IPS-18c (cell line): ENCODE results near the gene DPF3.
"Not testable (repeated sequence)": the region's sequence is repeated elsewhere in the genome, so short reads cannot be mapped to it uniquely, and the experiment has no call there.

Experiments used
- H3K4me3 ChIP-seq: 2 replicates; pipeline ENCODE4 v1.7.0; 2013; ENCODE audit warnings: low read depth, mild to moderate bottlenecking, low read length, moderate library complexity; ENCODE audit not compliant: insufficient read depth
- H3K9me3 ChIP-seq: one replicate; pipeline ENCODE4 v1.6.1; 2013; ENCODE audit warnings: mild to moderate bottlenecking, low read length, moderate library complexity; ENCODE audit not compliant: control insufficient read depth, insufficient read depth

The DPF3 gene

GRCh38 chr14:72751276-72752033, 142.4 kb downstream of the DPF3 start:
- Histone ChIP-seq H3K9me3 (peaks cover 3% of the 10 kb centered on the region), H3K4me3 (no peak overlapping the region)

GRCh38 chr14:72748921-72749320, 145.0 kb downstream of the DPF3 start:
- not testable (repeated sequence) for H3K4me3 ChIP-seq, H3K9me3 ChIP-seq

GRCh38 chr14:72747652-72748051, 146.2 kb downstream of the DPF3 start:
- H3K9me3 ChIP-seq, result peaks cover 3% of the 10 kb centered on the region
- H3K4me3 ChIP-seq, result no peak overlapping the region

GRCh38 chr14:72745991-72746980, 147.6 kb downstream of the DPF3 start:
- Histone ChIP-seq H3K4me3 (no peak overlapping the region), H3K9me3 (peaks cover 3% of the 10 kb centered on the region)

GRCh38 chr14:72745546-72745945, 148.4 kb downstream of the DPF3 start:
- Histone ChIP-seq H3K9me3 (peaks cover 3% of the 10 kb centered on the region), H3K4me3 (no peak overlapping the region)

GRCh38 chr14:72744416-72745120, 149.3 kb downstream of the DPF3 start:
- no peak overlapping the region for H3K4me3 ChIP-seq
- H3K9me3 ChIP-seq, result peaks cover 3% of the 10 kb centered on the region

GRCh38 chr14:72743626-72744025, 150.3 kb downstream of the DPF3 start:
- H3K4me3 ChIP-seq, result no peak overlapping the region
- H3K9me3 ChIP-seq, result no peaks in the 10 kb centered on the region

- H3K4me3 ChIP-seq, result no peak overlapping the region
- no peaks in the 10 kb centered on the region for H3K9me3 ChIP-seq
Observed at GRCh38 chr14:72742838-72743195, 151.1 kb downstream of the DPF3 start.

GRCh38 chr14:72742118-72742837, 151.6 kb downstream of the DPF3 start:
- no peak overlapping the region for H3K4me3 ChIP-seq
- H3K9me3 ChIP-seq, result no peaks in the 10 kb centered on the region

- Histone ChIP-seq H3K4me3 (no peak overlapping the region), H3K9me3 (no peaks in the 10 kb centered on the region)
Observed at GRCh38 chr14:72741826-72742117, 152.1 kb downstream of the DPF3 start.

- no peak overlapping the region for H3K4me3 ChIP-seq
- no peaks in the 10 kb centered on the region for H3K9me3 ChIP-seq
Observed at GRCh38 chr14:72740966-72741825, 152.7 kb downstream of the DPF3 start.

GRCh38 chr14:72740504-72740961, 153.4 kb downstream of the DPF3 start:
- Histone ChIP-seq H3K4me3 (no peak overlapping the region), H3K9me3 (no peaks in the 10 kb centered on the region)

GRCh38 chr14:72739446-72740405, 154.2 kb downstream of the DPF3 start:
- no peaks in the 10 kb centered on the region for H3K9me3 ChIP-seq
- no peak overlapping the region for H3K4me3 ChIP-seq

GRCh38 chr14:72738161-72738611, 155.7 kb downstream of the DPF3 start:
- Histone ChIP-seq H3K9me3 (no peaks in the 10 kb centered on the region), H3K4me3 (no peak overlapping the region)

GRCh38 chr14:72737560-72737943, 156.3 kb downstream of the DPF3 start:
- Histone ChIP-seq H3K4me3 (no peak overlapping the region), H3K9me3 (no peaks in the 10 kb centered on the region)
